GM19351 (cell line): ENCODE data around the gene FCSK.

ENCODE experiments used
- ATAC-seq: cut with Tn5 transposase; IDR thresholded peaks from one replicate; pipeline ENCODE4 v1.9.1; 2021; ENCODE audit warnings: mild to moderate bottlenecking, moderate library complexity; ENCODE audit not compliant: unreplicated experiment

The FCSK gene

GRCh38 chr16:70476272-70477020 is 22.1 kb downstream of the FCSK start:
- ATAC-seq, result peak; percentile 93

- ATAC-seq, result no peak
Observed at GRCh38 chr16:70478169-70478568, 23.8 kb downstream of the FCSK start.

DNA sequence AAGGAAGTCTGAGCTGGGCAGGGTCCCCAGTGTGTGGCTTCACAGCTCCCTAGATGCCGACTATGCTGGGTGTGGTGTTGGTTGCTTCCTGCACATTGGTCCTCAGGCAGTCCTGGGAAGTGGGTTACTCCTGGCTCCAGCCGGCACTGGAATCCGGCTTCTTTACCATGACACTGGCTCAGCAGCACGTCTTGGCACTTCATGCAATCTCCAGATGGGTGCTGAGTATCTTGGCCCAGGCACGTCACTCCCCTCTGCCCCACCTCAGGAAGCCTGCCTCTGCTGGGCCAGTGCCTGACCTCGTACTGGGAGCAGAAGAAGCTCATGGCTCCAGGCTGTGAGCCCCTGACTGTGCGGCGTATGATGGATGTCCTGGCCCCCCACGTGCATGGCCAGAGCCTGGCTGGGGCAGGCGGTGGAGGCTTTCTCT is 24.5 kb downstream of the FCSK start:
- no peak for ATAC-seq

DNA sequence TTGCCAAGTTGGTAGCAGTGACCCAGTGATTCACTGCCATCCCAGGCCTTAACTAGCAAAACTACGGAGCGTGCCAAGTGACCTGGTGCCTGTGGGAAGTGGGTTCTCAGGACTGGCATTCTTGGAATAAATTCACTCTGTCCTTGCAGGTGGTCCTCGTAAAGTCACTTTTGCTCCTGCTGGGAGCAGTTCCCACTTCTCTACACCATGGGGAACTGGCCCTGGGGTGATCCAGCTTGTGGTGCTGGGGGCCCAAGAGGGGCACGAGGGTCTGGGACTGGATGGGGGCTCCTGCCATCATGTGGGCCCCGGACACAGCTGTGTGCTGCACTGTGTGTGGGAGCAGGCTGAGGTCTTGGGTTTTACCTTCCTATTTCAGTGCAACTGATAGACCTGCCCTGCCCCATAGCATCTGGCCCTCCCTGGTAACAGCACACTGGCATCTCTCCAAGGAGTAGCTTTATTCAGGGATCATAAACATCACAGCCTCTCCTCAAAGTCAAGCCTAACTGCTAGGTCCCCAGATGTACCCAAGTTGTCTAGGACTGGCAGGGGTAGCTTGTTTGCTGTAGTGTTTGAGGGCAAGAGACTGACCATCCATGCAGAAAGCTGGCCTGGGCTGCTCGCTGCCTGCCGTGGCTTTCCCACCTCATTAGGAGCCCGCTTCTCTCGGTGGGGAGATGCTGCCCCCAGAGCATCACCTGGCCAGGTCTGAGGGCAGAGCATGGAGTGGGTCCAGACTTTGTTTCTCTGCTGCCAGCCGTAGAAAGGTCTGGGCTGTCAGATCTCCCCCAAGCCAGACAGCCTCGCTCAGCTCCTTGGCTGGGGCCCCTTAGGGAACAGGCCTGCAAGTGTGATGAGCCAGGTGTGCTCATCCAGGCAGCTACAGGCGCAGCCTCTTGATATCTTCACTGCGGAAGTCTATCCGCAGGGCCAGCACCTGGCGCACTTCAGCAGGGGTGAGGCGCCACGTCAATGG is 26.0 kb downstream of the FCSK start:
- no peak for ATAC-seq

GRCh38 chr16:70481929-70482536 is 27.6 kb downstream of the FCSK start:
- ATAC-seq, result no peak

DNA sequence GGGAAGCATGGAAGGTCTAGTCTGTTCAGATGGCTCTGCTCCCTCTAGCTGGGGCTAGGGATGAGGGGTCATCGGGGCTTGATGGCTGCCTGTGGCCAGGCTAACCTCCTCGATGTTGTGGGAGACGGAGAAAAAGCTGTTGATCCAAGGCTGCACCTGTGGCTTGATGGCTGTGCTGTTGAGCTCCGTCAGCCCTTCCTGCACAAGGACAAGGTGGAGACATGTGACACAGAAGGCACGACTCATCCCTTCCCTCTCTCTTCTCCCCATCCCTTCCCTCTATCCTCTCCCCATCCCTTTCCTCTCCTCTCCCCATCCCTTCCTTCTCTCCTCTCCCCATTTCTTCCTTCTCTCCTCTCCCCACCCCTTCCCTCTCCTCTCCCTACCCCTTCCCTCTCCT is 28.2 kb downstream of the FCSK start:
- ATAC-seq, result no peak

- ATAC-seq, result peak; percentile 73
Observed at GRCh38 chr16:70483426-70483825, 29.0 kb downstream of the FCSK start.

- no peak for ATAC-seq
Observed at GRCh38 chr16:70484867-70485266, 30.5 kb downstream of the FCSK start.

DNA sequence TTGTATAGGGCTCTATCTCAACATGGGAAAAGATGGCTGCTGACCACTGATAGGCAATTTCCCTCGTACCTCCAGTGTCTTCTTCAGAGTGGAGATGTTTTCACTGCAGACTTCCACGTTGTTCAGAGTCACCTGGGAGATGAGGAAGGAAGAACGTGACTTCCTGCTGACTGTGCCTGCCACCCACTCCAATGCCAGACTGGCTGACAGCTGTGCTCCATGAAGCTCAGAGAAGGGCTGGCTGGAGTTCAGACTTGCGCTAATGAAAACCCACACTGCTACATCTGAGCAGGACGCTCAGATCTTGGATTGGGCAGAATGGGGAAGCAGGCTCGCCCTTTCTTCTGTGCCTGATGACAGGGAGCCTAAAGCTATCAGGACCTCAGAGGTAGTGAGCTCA is 35.9 kb downstream of the FCSK start:
- ATAC-seq, result no peak

GRCh38 chr16:70493802-70494201 is 39.4 kb downstream of the FCSK start:
- ATAC-seq, result no peak

DNA sequence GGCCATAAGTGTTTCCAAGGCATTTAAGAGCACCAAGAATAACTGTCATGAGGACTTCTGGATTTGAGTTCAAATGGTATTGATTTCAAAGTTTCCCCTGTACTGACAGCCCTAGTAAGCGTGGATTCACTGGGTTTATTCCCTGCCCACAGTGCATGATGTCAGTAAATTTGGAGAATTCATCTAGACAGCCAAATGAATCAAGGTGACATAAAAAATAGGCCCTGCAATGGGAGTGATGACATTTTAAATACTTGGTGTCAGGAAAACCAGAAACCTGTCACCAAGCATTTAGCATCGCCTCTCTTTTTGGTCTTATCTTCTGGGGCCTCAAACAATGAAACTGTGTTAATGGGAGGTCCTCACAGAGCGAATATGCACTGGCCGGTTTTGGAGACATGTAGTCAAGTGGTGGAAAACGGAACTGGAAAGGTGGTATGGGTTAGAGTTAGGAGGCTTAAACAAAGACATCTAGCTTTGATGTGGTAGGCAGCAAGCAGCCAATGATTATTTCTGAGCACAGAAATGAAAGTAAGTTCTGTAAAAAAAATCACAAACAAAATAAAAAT is 39.9 kb downstream of the FCSK start:
- no peak for ATAC-seq

GRCh38 chr16:70494777-70495176 is 40.4 kb downstream of the FCSK start:
- no peak for ATAC-seq

DNA sequence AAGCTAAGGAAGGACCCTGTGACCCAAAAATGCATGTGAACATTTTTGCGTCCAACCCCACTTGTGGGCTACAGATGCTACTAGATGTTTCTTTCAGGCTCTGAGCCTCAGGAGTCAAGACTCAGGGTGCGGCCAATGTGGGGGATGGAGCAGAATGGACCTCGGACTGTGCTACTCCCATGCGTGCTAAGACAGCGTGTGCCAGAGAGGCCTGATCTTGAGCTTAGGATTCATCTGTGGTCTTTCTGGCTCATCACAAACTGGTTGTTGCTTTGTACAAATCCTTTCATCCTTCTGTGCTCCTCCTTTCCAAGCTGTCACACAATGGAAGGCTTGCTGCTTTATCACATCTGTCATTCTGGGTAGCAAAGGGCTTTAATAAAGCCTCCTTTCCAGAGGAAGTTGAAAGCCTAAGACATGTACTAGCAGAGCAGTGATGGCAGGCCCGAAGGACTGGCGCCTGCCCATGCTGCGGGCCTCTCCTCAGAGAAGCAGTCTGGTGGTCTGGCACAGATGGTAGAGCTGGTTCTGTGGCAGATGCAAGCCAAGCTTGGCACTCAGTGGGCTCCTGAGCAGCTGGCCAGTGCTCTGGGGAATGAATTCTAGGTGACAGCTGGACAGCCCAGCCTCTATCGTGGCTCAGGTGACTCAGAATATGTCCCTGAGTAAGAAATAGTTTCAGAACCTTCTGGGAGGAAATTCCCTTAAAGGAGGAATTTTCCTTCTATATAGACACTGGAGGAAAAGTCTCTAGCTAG is 41.2 kb downstream of the FCSK start:
- ATAC-seq, result no peak

DNA sequence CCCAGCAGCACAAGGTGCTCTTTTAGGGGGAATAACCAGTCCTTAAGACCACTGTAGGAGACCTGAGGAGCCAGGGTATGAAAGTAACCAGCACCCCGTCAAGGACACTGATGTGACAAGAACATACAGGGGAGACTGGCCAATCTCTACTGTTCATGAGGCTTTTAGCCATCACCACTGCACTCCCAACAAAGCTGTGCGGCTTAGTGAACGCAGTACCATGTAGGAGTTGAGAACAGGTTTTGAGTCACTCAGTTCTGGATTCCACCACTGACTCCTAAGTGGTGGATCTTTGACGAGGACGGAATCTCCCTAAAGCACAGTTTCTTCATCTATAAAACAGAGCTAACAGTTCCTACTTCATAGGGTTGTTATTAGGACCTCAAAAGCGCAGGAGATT is 42.1 kb downstream of the FCSK start:
- ATAC-seq, result no peak

GRCh38 chr16:70508752-70509151 is 54.4 kb downstream of the FCSK start:
- no peak for ATAC-seq

- no peak for ATAC-seq
Observed at GRCh38 chr16:70510216-70510615, 55.8 kb downstream of the FCSK start.

GRCh38 chr16:70511833-70512232 is 57.4 kb downstream of the FCSK start:
- ATAC-seq, result no peak

GRCh38 chr16:70512456-70512855 is 58.1 kb downstream of the FCSK start:
- ATAC-seq, result no peak

DNA sequence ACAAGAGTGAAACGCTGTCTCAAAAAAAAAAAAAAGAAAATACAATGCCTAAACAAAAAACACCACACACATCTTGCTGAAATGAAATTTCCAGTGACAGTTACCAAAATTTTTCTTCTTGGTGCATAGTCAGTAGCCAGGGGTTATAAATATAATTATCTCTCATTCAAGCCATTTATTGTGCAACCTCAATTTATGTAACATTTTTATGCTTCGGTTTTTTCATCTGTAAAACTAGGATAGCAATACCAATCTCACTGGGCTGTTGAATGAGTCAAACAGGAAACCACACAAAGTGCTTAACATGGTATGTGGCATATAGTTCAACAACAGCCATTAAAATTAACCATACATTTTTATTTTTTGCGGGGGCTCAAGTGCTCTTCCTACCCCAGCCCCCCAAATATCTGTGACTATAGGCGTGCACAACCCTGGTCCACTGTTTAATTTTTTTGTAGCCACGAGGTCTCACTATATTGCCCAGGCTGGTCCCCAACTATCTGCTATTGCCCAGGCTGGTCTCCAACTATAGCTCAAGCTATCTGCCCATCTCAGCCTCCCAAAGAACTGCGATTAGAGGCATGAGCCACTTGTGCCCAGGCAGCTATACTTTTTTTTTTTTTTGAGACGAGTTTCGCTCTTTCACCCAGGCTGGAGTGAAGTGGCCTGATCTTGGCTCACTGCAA is 66.4 kb downstream of the FCSK start:
- peak; percentile 38 for ATAC-seq
